Liver (tissue), 9 donors: ENCODE data around the gene F5. TPM values are rescaled to one million over a fixed set of nuclear protein-coding genes. Genes with fewer than 3 reads are reported as not detected.

Experiments used
- DNase-seq: peaks from one replicate; pipeline ENCODE4 v3.0.0-alpha.2; 2017; ENCODE audit warnings: low spot score
- H3K27ac ChIP-seq, 2 donors: one replicate each; pipeline ENCODE4 v1.7.0; 2013; ENCODE audit warnings: inconsistent platforms in 2 of 2, low read length in 2 of 2, control low read depth in 1 of 2, low read depth in 1 of 2, mild to moderate bottlenecking in 1 of 2
- H3K27me3 ChIP-seq, 4 donors: one replicate each; pipeline versions ENCODE4 v1.6.1 to v1.7.0; 2013; ENCODE audit warnings: low read length in 3 of 4, inconsistent platforms in 1 of 4, mild to moderate bottlenecking in 1 of 4, moderate library complexity in 1 of 4; ENCODE audit not compliant: control insufficient read depth in 4 of 4, insufficient read depth in 4 of 4
- H3K36me3 ChIP-seq, 4 donors: one replicate each; pipeline versions ENCODE4 v1.6.1 to v1.7.0; 2013; ENCODE audit warnings: low read length in 3 of 4, mild to moderate bottlenecking in 3 of 4, low read depth in 1 of 4, moderate library complexity in 1 of 4; ENCODE audit not compliant: control insufficient read depth in 4 of 4, insufficient read depth in 3 of 4
- H3K4me1 ChIP-seq, 4 donors: one replicate each; pipeline versions ENCODE4 v1.6.1 to v1.7.0; 2013; ENCODE audit warnings: low read length in 3 of 4, mild to moderate bottlenecking in 3 of 4, moderate library complexity in 1 of 4; ENCODE audit not compliant: control insufficient read depth in 4 of 4, insufficient read depth in 4 of 4
- H3K4me3 ChIP-seq, 3 donors: one replicate each; pipeline versions ENCODE4 v1.6.1 to v1.7.0; 2013; ENCODE audit warnings: low read length in 3 of 3, control low read depth in 1 of 3, low read depth in 1 of 3, mild to moderate bottlenecking in 1 of 3
- H3K9ac ChIP-seq, 2 donors: one replicate each; pipeline ENCODE4 v1.7.0; 2013; ENCODE audit warnings: low read length in 2 of 2, mild to moderate bottlenecking in 2 of 2, moderate library complexity in 2 of 2, control low read depth in 1 of 2, low read depth in 1 of 2
- H3K9me3 ChIP-seq, 4 donors: one replicate each; pipeline versions ENCODE4 v1.6.1 to v1.7.0; 2013; ENCODE audit warnings: low read length in 3 of 4; ENCODE audit not compliant: control insufficient read depth in 4 of 4
- ATF3 ChIP-seq: IDR thresholded peaks from 2 replicates; pipeline ENCODE4 v1.6.1; 2016; ENCODE audit warnings: antibody characterized with exemption
- CTCF ChIP-seq: fragments of 150-350 bp; IDR thresholded peaks from 2 replicates; pipeline ENCODE4 v1.5.1; 2017; ENCODE audit warnings: improper control_type of control experiment, low read depth, low read length; ENCODE audit not compliant: missing input control
- EGR1 ChIP-seq, 2 donors: IDR thresholded peaks; 2 replicates each; pipeline ENCODE4 v1.6.1; 2016 to 2018; ENCODE audit warnings: antibody characterized with exemption in 2 of 2, low read depth in 2 of 2
- FOXA2 ChIP-seq: IDR thresholded peaks from 2 replicates; pipeline ENCODE4 v1.6.1; 2016; ENCODE audit warnings: antibody characterized with exemption
- GABPA ChIP-seq, 2 donors: IDR thresholded peaks in 1 of 2; conservative IDR thresholded peaks in 1 of 2; 2 replicates each; pipeline ENCODE4 v1.6.1; 2016; ENCODE audit warnings: antibody characterized with exemption in 2 of 2, mild to moderate bottlenecking in 1 of 2, moderate library complexity in 1 of 2
- HNF4G ChIP-seq: IDR thresholded peaks from 2 replicates; pipeline ENCODE4 v1.6.1; 2016; ENCODE audit warnings: antibody characterized with exemption
- JUND ChIP-seq, 2 donors: IDR thresholded peaks; 2 replicates each; pipeline ENCODE4 v1.6.1; 2016; ENCODE audit warnings: antibody characterized with exemption in 2 of 2
- RAD21 ChIP-seq, 2 donors: IDR thresholded peaks; 2 replicates each; pipeline ENCODE4 v1.6.1; 2016; ENCODE audit warnings: antibody characterized with exemption in 2 of 2, mild to moderate bottlenecking in 2 of 2
- REST ChIP-seq: IDR thresholded peaks from 2 replicates; pipeline ENCODE4 v1.6.1; 2016; ENCODE audit warnings: antibody characterized with exemption, mild to moderate bottlenecking
- RXRA ChIP-seq, 2 donors: IDR thresholded peaks; 2 replicates each; pipeline ENCODE4 v1.6.1; 2017 to 2018; ENCODE audit warnings: antibody characterized with exemption in 2 of 2, mild to moderate bottlenecking in 1 of 2
- SP1 ChIP-seq: IDR thresholded peaks from 2 replicates; pipeline ENCODE4 v1.6.1; 2018; ENCODE audit warnings: antibody characterized with exemption, mild to moderate bottlenecking
- TAF1 ChIP-seq: conservative IDR thresholded peaks from 2 replicates; pipeline ENCODE4 v1.6.1; 2016; ENCODE audit warnings: antibody characterized with exemption, mild to moderate bottlenecking
- ZBTB33 ChIP-seq: IDR thresholded peaks from 2 replicates; pipeline ENCODE4 v1.6.1; 2016; ENCODE audit warnings: antibody characterized with exemption
- WGBS: extraction: QIAGEN DNeasy Blood & Tissue Kit; methylation state at CpG from one replicate; pipeline ENCODE4 v1.1.7; 2013; 5-methylcytosine and 5-hydroxymethylcytosine counted together
- polyA plus RNA-seq, 2 donors: library from polyadenylated mRNA; stranded (reverse) in 1 of 2; unstranded in 1 of 2; fragments of 200-250 nt in 1 of 2; fragments of >200 nt in 1 of 2; fragmentation: Nextera tagmentation in 1 of 2; extraction: Ambion mirVana in 1 of 2; gene quantifications; one replicate each; pipeline versions ENCODE4 v1.2.1 to v1.2.3, GENCODE V29; 2013 to 2015
- total RNA-seq, 2 donors: library from RNA; depleted of rRNA; stranded (reverse); fragments of >200 nt; gene quantifications; one replicate each; pipeline ENCODE4 v1.2.3, GENCODE V29; 2014
- donor health status: healthy.
- donor health status: healthy.
- donor health status: healthy.
- donor health status: healthy.
- donor health status: healthy.

F5 gene
- total and polyA plus RNA-seq, 4 donors: 86.1 to 155 (median 129) TPM

- Histone ChIP-seq H3K9me3 (no peaks in the 10 kb centered on the region), H3K4me3 (no peak overlapping the region), H3K9ac (no peak overlapping the region), H3K36me3 (peaks cover 2 to 65% (median 49%) of the 10 kb centered on the region in 4 donors), H3K27ac (no peak overlapping the region), H3K4me1 (peaks cover 6 to 16% (median 11%) of the 10 kb centered on the region in 4 donors), H3K27me3 (no peaks in the 10 kb centered on the region)
- TF ChIP-seq FOXA2 (no peak), GABPA (IDR thresholded peaks at IDR 0.05 in 1 of 2, conservative IDR thresholded peaks at IDR 0.05 in 1 of 2) (no peak), EGR1 (IDR thresholded peaks at IDR 0.05; ENCODE audit: low read depth in 2 of 2) (no peak), ATF3 (no peak), CTCF (no peak), TAF1 (no peak), RAD21 (IDR thresholded peaks at IDR 0.05) (no peak), ZBTB33 (no peak), HNF4G (no peak), JUND (IDR thresholded peaks at IDR 0.05) (no peak), REST (no peak)
- no peak for DNase-seq
- WGBS: 73% methylated on average over 9 of the region's 9 CpGs
These were observed 57.8 kb downstream of the F5 start for GRCh38 chr1:169528215-169529067.

- H3K36me3 ChIP-seq: peaks cover 3 to 73% (median 56%) of the 10 kb centered on the region in 4 donors
- no peaks in the 10 kb centered on the region for H3K27me3 ChIP-seq
- 80% methylated on average over 5 of the region's 5 CpGs for WGBS
- no peak overlapping the region for H3K9ac ChIP-seq
- no peaks in the 10 kb centered on the region for H3K9me3 ChIP-seq
- H3K4me3 ChIP-seq: no peak overlapping the region
- no peak overlapping the region for H3K27ac ChIP-seq
- peaks cover 6 to 16% (median 11%) of the 10 kb centered on the region in 4 donors for H3K4me1 ChIP-seq
- no peak for DNase-seq
- no peak for TF ChIP-seq JUND (IDR thresholded peaks at IDR 0.05)
- TF ChIP-seq TAF1: no peak
- no peak for TF ChIP-seq RXRA (IDR thresholded peaks at IDR 0.05)
- no peak for TF ChIP-seq CTCF
- no peak for TF ChIP-seq REST
- TF ChIP-seq SP1: no peak
These were observed 58.6 kb downstream of the F5 start for GRCh38 chr1:169527451-169528214.
